ENCODE results near the gene THRSP. TPM values are rescaled to one million over a fixed set of nuclear protein-coding genes. Genes with fewer than 3 reads are reported as not detected.
"Not testable (repeated sequence)": the region's sequence is repeated elsewhere in the genome, so short reads cannot be mapped to it uniquely, and the experiment has no call there.

THRSP gene
- total and polyA plus RNA-seq, 2 of the 8 experiments (the other 6 are each of a cell fraction or from before 2014, with no cell fraction given) = 0.11 TPM; not detected in 1

DNA sequence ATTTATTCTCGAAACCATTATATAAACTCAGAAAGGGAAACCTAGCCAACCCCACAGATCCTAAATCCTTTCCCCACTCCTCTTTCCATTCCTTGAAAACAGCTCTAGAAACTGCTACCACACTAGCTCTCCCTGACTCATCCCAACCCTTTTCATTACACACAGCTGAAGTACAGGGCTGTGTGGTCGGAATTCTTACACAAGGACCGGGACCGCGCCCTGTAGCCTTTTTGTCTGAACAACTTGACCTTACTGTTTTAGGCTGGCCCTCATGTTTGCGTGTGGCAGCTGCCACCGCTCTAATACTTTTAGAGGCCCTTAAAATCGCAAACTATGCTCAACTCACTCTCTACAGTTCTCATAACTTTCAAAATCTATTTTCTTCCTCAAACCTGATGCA lies 20.8 kb downstream of the THRSP start:
- not testable (repeated sequence) for H3K4me1 ChIP-seq (replicated peaks in 1 of 4; ENCODE audit: control insufficient read depth in 3 of 4, insufficient read depth in 4 of 4, low read length in 3 of 4); H3K27ac ChIP-seq (ENCODE audit: low read depth, low read length); H3K27me3 ChIP-seq (replicated peaks in 1 of 4; ENCODE audit: control insufficient read depth in 3 of 4, extremely low read depth in 1 of 4, insufficient read depth in 3 of 4, low read length in 3 of 4); H3K4ac ChIP-seq (replicated peaks; ENCODE audit: insufficient read length, low read depth, low read length); H4K8ac ChIP-seq (ENCODE audit: extremely low read depth, insufficient read depth, low read length); H2BK5ac ChIP-seq (ENCODE audit: low read depth, low read length); DNase-seq (ENCODE audit: low read depth in 1 of 2, low spot score in 2 of 2); H4K5ac ChIP-seq (ENCODE audit: insufficient read length, low read depth, low read length); H2BK120ac ChIP-seq (replicated peaks; ENCODE audit: low read depth, low read length); H3K4me2 ChIP-seq (ENCODE audit: insufficient read depth in 1 of 2, low read depth in 2 of 2, low read length in 2 of 2); FAIRE-seq; H3K23me2 ChIP-seq (ENCODE audit: low read depth, low read length); H3K9me3 ChIP-seq (ENCODE audit: insufficient read depth in 2 of 2, low read depth in 1 of 2, low read length in 1 of 2); H3K4me3 ChIP-seq (ENCODE audit: extremely low read depth in 1 of 4, insufficient read depth in 2 of 4, low read depth in 3 of 4, low read length in 4 of 4); H3K36me3 ChIP-seq (ENCODE audit: control insufficient read depth in 2 of 4, insufficient read depth in 4 of 4, low read length in 3 of 4); H3K56ac ChIP-seq (replicated peaks; ENCODE audit: insufficient read length, low read depth, low read length); H4K20me1 ChIP-seq (replicated peaks in 1 of 2; ENCODE audit: control insufficient read depth in 1 of 2, insufficient read depth in 2 of 2, low read length in 2 of 2); H3K23ac ChIP-seq (ENCODE audit: insufficient read length); H2AK5ac ChIP-seq (ENCODE audit: low read depth, low read length); H3K79me1 ChIP-seq (ENCODE audit: low read depth, low read length); H4K91ac ChIP-seq (replicated peaks; ENCODE audit: insufficient read length, low read length); H3K9ac ChIP-seq (replicated peaks in 1 of 4; ENCODE audit: extremely low read depth in 1 of 4, low read depth in 3 of 4, low read length in 3 of 4); H2BK12ac ChIP-seq (ENCODE audit: low read depth, low read length); H2BK20ac ChIP-seq (ENCODE audit: low read length); H2BK15ac ChIP-seq (ENCODE audit: low read length); H3K79me2 ChIP-seq (ENCODE audit: control insufficient read depth in 1 of 2, insufficient read depth in 2 of 2, low read length in 2 of 2); H3K18ac ChIP-seq (ENCODE audit: extremely low read depth, low read length); H2AFZ ChIP-seq (ENCODE audit: low read length); H3K14ac ChIP-seq (ENCODE audit: insufficient read length)
- POLR2A ChIA-PET (ENCODE audit: partially characterized antibody) = interaction anchor here (0.6 kb wide), 2 partner anchors 10 to 414 kb away, joined by 3 read pairs; no protein-coding TSS in a partner anchor
- CTCF ChIA-PET (ENCODE audit: partially characterized antibody) = interaction anchor here (0.6 kb wide), 1 partner anchor 50 kb away, joined by 4 read pairs; no protein-coding TSS in a partner anchor
- WGBS, 2 experiments (ENCODE audit: extremely low coverage in 1 of 2, insufficient coverage in 1 of 2, insufficient read length in 1 of 2, insufficient replicate concordance in 2 of 2, low coverage in 1 of 2, low lambda C conversion rate in 2 of 2, missing lambda C conversion rate in 1 of 2) = 90% methylated on average over 8 of the region's 8 CpGs; no CpG with 5 or more reads in 1 of the 2 experiments
